Activated CD8-positive, alpha-beta memory T cell treated with anti-CD3 and anti-CD28 coated beads for 36 hours (primary cell): Measurements from ENCODE around the gene CYFIP1. TPM values are rescaled to one million over a fixed set of nuclear protein-coding genes. Genes with fewer than 3 reads are reported as not detected.

Experiments used
- CTCF ChIA-PET: fragments of 350-600 bp; sonication (Branson Sonifier 250); formaldehyde crosslinking; loops from one replicate; lab custom pipeline; 2021; ENCODE audit warnings: antibody characterized with exemption; lab: Charles Lee
- POLR2A ChIA-PET: fragments of 350-600 bp; sonication (Branson Sonifier 250); formaldehyde crosslinking; loops from one replicate; lab custom pipeline; 2021; ENCODE audit warnings: antibody characterized with exemption; lab: Charles Lee
- total RNA-seq, 2 experiments: library from RNA; stranded (reverse); gene quantifications; one replicate each; pipeline ENCODE4 v1.2.3, GENCODE V29; 2021

The CYFIP1 gene
- total RNA-seq, 2 experiments from 2014 or later, result 23.3 to 24.3 TPM

GRCh38 chr15:22973286-22973685 is 6.9 kb downstream of the CYFIP1 start:
- ChIA-PET CTCF (no interaction called here), POLR2A (no interaction called here)

- CTCF ChIA-PET, result no interaction called here
Observed at GRCh38 chr15:22969489-22969888, 10.7 kb downstream of the CYFIP1 start.

GRCh38 chr15:22968366-22968765 is 11.8 kb downstream of the CYFIP1 start:
- ChIA-PET POLR2A (interaction anchor here (0.7 kb wide), 1 partner anchor 89 kb away, joined by 3 read pairs; no protein-coding TSS in a partner anchor), CTCF (no interaction called here)

More at GRCh38 chr15:22969489-22969888, 10.7 kb downstream of the CYFIP1 start:
- POLR2A ChIA-PET, result no interaction called here

- ChIA-PET CTCF (no interaction called here), POLR2A (no interaction called here)
Observed at GRCh38 chr15:22967084-22967770, 12.9 kb downstream of the CYFIP1 start.

- POLR2A ChIA-PET, result no interaction called here
- CTCF ChIA-PET, result interaction anchor here (0.6 kb wide), 1 partner anchor 12 kb away, joined by 4 read pairs; no protein-coding TSS in a partner anchor
Observed at GRCh38 chr15:22966321-22967083, 13.7 kb downstream of the CYFIP1 start.

GRCh38 chr15:22963641-22964040 is 16.5 kb downstream of the CYFIP1 start:
- CTCF ChIA-PET, result no interaction called here
- POLR2A ChIA-PET, result no interaction called here

GRCh38 chr15:22962611-22963010 is 17.6 kb downstream of the CYFIP1 start:
- CTCF ChIA-PET, result no interaction called here

GRCh38 chr15:22961762-22962161 is 18.4 kb downstream of the CYFIP1 start:
- ChIA-PET POLR2A (no interaction called here), CTCF (no interaction called here)

More at GRCh38 chr15:22962611-22963010, 17.6 kb downstream of the CYFIP1 start:
- POLR2A ChIA-PET, result no interaction called here

- ChIA-PET CTCF (no interaction called here), POLR2A (no interaction called here)
Observed at GRCh38 chr15:22960556-22960955, 19.6 kb downstream of the CYFIP1 start.

- ChIA-PET POLR2A (no interaction called here), CTCF (no interaction called here)
Observed at GRCh38 chr15:22960126-22960525, 20.0 kb downstream of the CYFIP1 start.

- ChIA-PET POLR2A (no interaction called here), CTCF (no interaction called here)
Observed at GRCh38 chr15:22959321-22960101, 20.7 kb downstream of the CYFIP1 start.

GRCh38 chr15:22958487-22959280 is 21.5 kb downstream of the CYFIP1 start:
- ChIA-PET POLR2A (no interaction called here), CTCF (no interaction called here)

- CTCF ChIA-PET, result no interaction called here
- POLR2A ChIA-PET, result no interaction called here
Observed at GRCh38 chr15:22956978-22957260, 23.2 kb downstream of the CYFIP1 start.

GRCh38 chr15:22956257-22956977 is 23.8 kb downstream of the CYFIP1 start:
- ChIA-PET POLR2A (no interaction called here), CTCF (no interaction called here)

- POLR2A ChIA-PET, result no interaction called here
- CTCF ChIA-PET, result no interaction called here
Observed at GRCh38 chr15:22955544-22956119, 24.5 kb downstream of the CYFIP1 start.

GRCh38 chr15:22954798-22955543 is 25.2 kb downstream of the CYFIP1 start:
- CTCF ChIA-PET, result interaction anchor here (0.6 kb wide), 1 partner anchor 11 kb away, joined by 4 read pairs; no protein-coding TSS in a partner anchor
- POLR2A ChIA-PET, result no interaction called here

GRCh38 chr15:22954326-22954725 is 25.8 kb downstream of the CYFIP1 start:
- ChIA-PET CTCF (interaction anchor here (0.6 kb wide), 1 partner anchor 12 kb away, joined by 4 read pairs; no protein-coding TSS in a partner anchor), POLR2A (no interaction called here)
